K562 (cell line): ENCODE measurements around the gene HOXB7. TPM values are rescaled to one million over a fixed set of nuclear protein-coding genes. Genes with fewer than 3 reads are reported as not detected.
A peak's percentile ranks its signal among the peaks of the same experiment; 100 is the strongest.

Experiments used
- ATF6 ChIP-seq: sonication (generic); formaldehyde crosslinking; IDR thresholded peaks from 2 replicates; pipeline ENCODE4 v1.4.0; 2020; ENCODE audit warnings: mild to moderate bottlenecking, missing genetic modification reagents
- BRD4 ChIP-seq: fragments of 200-600 bp; sonication (generic); IDR thresholded peaks from 2 replicates; pipeline ENCODE4 v1.6.1; 2017; ENCODE audit warnings: inconsistent platforms
- CBFB ChIP-seq: sonication (generic); formaldehyde crosslinking; IDR thresholded peaks from 2 replicates; pipeline ENCODE4 v1.4.0; 2020; ENCODE audit warnings: mild to moderate bottlenecking, missing genetic modification reagents
- CREB3 ChIP-seq: fragments of 450-650 bp; conservative IDR thresholded peaks from 2 replicates; pipeline ENCODE4 v1.6.1; 2016; ENCODE audit warnings: missing genetic modification characterization, low read depth, mild to moderate bottlenecking, missing compliant biosample characterization, moderate library complexity
- CXXC5 ChIP-seq: fragments of 250-450 bp; sonication (Bioruptor Pico); IDR thresholded peaks from 2 replicates; pipeline ENCODE4 v1.8.0; 2022; ENCODE audit warnings: inconsistent platforms, mild to moderate bottlenecking, moderate library complexity
- E2F8 ChIP-seq: fragments of 450-650 bp; IDR thresholded peaks from 2 replicates; pipeline ENCODE4 v1.7.1; 2018; ENCODE audit warnings: mild to moderate bottlenecking, low read depth; ENCODE audit not compliant: partially characterized antibody
- GTF2A2 ChIP-seq: IDR thresholded peaks from 2 replicates; pipeline ENCODE4 v1.6.1; 2016; ENCODE audit warnings: mild to moderate bottlenecking, missing genetic modification characterization, missing compliant biosample characterization
- IRF9 ChIP-seq: fragments of 450-650 bp; IDR thresholded peaks from 2 replicates; pipeline ENCODE4 v1.6.1; 2016; ENCODE audit warnings: missing biosample characterization, missing genetic modification characterization
- JUND ChIP-seq, 2 experiments: IDR thresholded peaks; 2 replicates in 1 of 2; 3 replicates in 1 of 2; pipeline ENCODE4 v1.6.1; 2011; ENCODE audit warnings: borderline replicate concordance in 2 of 2, low read depth in 2 of 2, low read length in 2 of 2, improper control_type of control experiment in 1 of 2, missing biosample characterization in 1 of 2, missing genetic modification characterization in 1 of 2, missing genetic modification reagents in 1 of 2
- MCM7 ChIP-seq, 2 experiments: fragments of 450-650 bp; IDR thresholded peaks; 2 replicates each; pipeline ENCODE4 v1.6.1; 2016 to 2018
- NCOA1 ChIP-seq: fragments of 450-650 bp; IDR thresholded peaks from 2 replicates; pipeline ENCODE4 v1.6.1; 2016; ENCODE audit warnings: low read depth
- NEUROD1 ChIP-seq: fragments of 150-350 bp; IDR thresholded peaks from 2 replicates; pipeline ENCODE4 v1.6.1; 2014; ENCODE audit warnings: borderline replicate concordance, low read length, low read depth; ENCODE audit not compliant: partially characterized antibody
- PML ChIP-seq: IDR thresholded peaks from 2 replicates; pipeline ENCODE4 v1.6.1; 2012; ENCODE audit warnings: low read length, inconsistent platforms
- STAG1 ChIP-seq: sonication (generic); formaldehyde crosslinking; IDR thresholded peaks from 2 replicates; pipeline ENCODE4 v1.5.0; 2020; ENCODE audit warnings: missing genetic modification reagents, borderline replicate concordance
- TGIF2 ChIP-seq: sonication (generic); formaldehyde crosslinking; IDR thresholded peaks from 2 replicates; pipeline ENCODE4 v1.8.1; 2022; ENCODE audit warnings: mild to moderate bottlenecking, missing genetic modification reagents, moderate library complexity
- ZFP1 ChIP-seq: fragments of 450-650 bp; formaldehyde crosslinking; IDR thresholded peaks from 2 replicates; pipeline ENCODE4 v1.4.0; 2020; ENCODE audit warnings: mild to moderate bottlenecking, mixed read lengths
- ZNF134 ChIP-seq: fragments of 250-450 bp; sonication (Bioruptor Pico); conservative IDR thresholded peaks from 2 replicates; pipeline ENCODE4 v1.4.0; 2020
- ZNF740 ChIP-seq, 3 experiments: fragments of 200-800 bp in 1 of 3; sonication (Bioruptor generic) in 1 of 3; sonication (generic) in 1 of 3; formaldehyde crosslinking in 1 of 3; IDR thresholded peaks; 2 replicates each; pipeline versions ENCODE4 v1.6.1 to v1.8.0; 2016 to 2022; ENCODE audit warnings: mild to moderate bottlenecking in 2 of 3, missing compliant biosample characterization in 2 of 3, missing genetic modification characterization in 2 of 3, missing genetic modification reagents in 1 of 3
- polyA plus RNA-seq, 8 experiments: library from polyadenylated mRNA; depleted of rRNA in 4 of 8; stranded (reverse) in 5 of 8; unstranded in 3 of 8; fragments of >200 nt; fragmentation: Nextera tagmentation in 2 of 8; fragmentation: Illumina TruSeq in 1 of 8; extraction: Ambion mirVana in 2 of 8; extraction: Trizol in 1 of 8; gene quantifications; 2 replicates each; pipeline versions ENCODE4 v1.2.1 to v1.2.3, GENCODE V29; 2011 to 2014; ENCODE audit warnings: inconsistent platforms in 1 of 8, missing spikeins in 1 of 8
- total RNA-seq, 7 experiments: library from RNA; depleted of rRNA in 6 of 7; stranded (reverse); fragments of >200 nt in 6 of 7; fragmentation: Illumina TruSeq in 2 of 7; extraction: Trizol in 2 of 7; gene quantifications; 2 replicates each; pipeline versions ENCODE4 v1.2.1 to v1.2.3, GENCODE V29; 2011 to 2021; ENCODE audit warnings: low replicate concordance in 1 of 7

Gene HOXB7
- total and polyA plus RNA-seq, 9 of the 15 experiments (the other 6 are each of a cell fraction or from before 2014, with no cell fraction given), result 5.5 to 16.7 (median 8.3) TPM

GRCh38 chr17:48636177-48637018, 25.6 kb upstream of the HOXB7 start (continued):
- TF ChIP-seq ZNF740 (CRISPR knock-in tag; IDR thresholded peaks at IDR 0.05) (no peak), ZNF740 (tag; IDR thresholded peaks at IDR 0.05) (no peak), ATF6 (CRISPR knock-in tag) (no peak), GTF2A2 (tag) (no peak), ZFP1 (CRISPR knock-in tag) (no peak), IRF9 (no peak), BRD4 (no peak), NEUROD1 (no peak), NCOA1 (no peak), PML (no peak), TGIF2 (CRISPR knock-in tag) (no peak), JUND (IDR thresholded peaks at IDR 0.05; ENCODE audit: borderline replicate concordance, low read depth, low read length) (peak; percentile 64), JUND (tag; IDR thresholded peaks at IDR 0.05; ENCODE audit: borderline replicate concordance, low read depth, low read length) (peak; percentile 26; the same call in 1 of the 3 replicates), STAG1 (no peak), MCM7 (IDR thresholded peaks at IDR 0.05) (no peak), E2F8 (no peak), CXXC5 (CRISPR knock-in tag) (peak; percentile 87), ZNF134 (CRISPR knock-in tag) (no peak), CREB3 (no peak), CBFB (CRISPR knock-in tag) (no peak)
- TF ChIP-seq, all 486 proteins: peak for 70
